Measurements from ENCODE around the gene LRBA.

DNA sequence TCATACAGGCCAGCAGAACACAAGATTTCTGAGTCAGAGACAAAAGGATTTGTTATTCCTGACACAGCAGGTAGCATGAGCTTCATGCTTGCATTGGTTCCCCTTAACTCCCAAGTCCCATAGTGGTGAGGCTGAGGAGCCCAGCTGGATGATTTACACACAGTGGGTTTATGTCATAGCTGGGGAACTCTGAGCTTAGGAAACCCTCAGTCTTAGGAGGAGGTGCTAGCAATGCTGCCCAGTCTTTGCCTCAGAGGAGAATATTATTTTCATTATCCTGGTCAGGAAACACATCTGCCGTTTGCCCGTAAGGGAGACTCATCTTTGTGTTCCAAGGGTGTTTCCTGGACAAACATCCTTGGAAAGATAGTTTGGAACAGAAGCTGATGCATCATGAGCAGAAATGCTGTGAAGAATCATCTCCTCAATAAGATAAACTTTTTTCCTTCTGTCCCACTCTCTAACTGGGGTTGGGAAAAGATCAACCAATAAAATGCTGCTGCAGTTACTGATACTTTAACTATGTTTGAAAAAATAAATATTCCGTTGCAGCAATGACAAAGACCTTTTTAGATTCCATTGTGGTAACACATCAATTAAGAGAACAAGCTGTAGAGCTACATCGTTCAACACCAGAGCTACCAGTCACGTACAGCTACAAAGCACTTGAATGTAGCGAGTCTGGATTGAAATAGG, 790.0 kb downstream of the LRBA start:
- TF ChIP-seq CTCF (IDR thresholded peaks at IDR 0.05; ENCODE audit: borderline replicate concordance, extremely low read depth, low read length, poor library complexity, severe bottlenecking): no peak
- TF ChIP-seq EZH2 (IDR thresholded peaks at IDR 0.05; ENCODE audit: borderline replicate concordance, low read depth, low read length, severe bottlenecking): no peak
